ENCODE measurements around the gene WNT7A. TPM values are rescaled to one million over a fixed set of nuclear protein-coding genes. Genes with fewer than 3 reads are reported as not detected.

Gene WNT7A
- total RNA-seq, 1 donor from 2014 or later: not detected

GRCh38 chr3:13846716-13847570 lies 32.9 kb downstream of the WNT7A start:
- no peak for TF ChIP-seq CTCF (IDR thresholded peaks at IDR 0.05; ENCODE audit: partially characterized antibody, unreplicated experiment)
- no peaks in the 10 kb centered on the region for H3K36me3 Mint-ChIP-seq (ENCODE audit: unreplicated experiment)
- H3K4me3 Mint-ChIP-seq (ENCODE audit: unreplicated experiment): no peak overlapping the region
- peaks cover 10% of the 10 kb centered on the region for H3K27me3 Mint-ChIP-seq (ENCODE audit: unreplicated experiment)
- H3K4me1 Mint-ChIP-seq (ENCODE audit: low read depth, unreplicated experiment): no peaks in the 10 kb centered on the region
- H3K27ac Mint-ChIP-seq (ENCODE audit: unreplicated experiment): no peak overlapping the region
- H3K9me3 Mint-ChIP-seq (ENCODE audit: unreplicated experiment): no peaks in the 10 kb centered on the region
- DNase-seq: no peak

- no peaks in the 10 kb centered on the region for H3K4me1 Mint-ChIP-seq (ENCODE audit: low read depth, unreplicated experiment)
- no peaks in the 10 kb centered on the region for H3K9me3 Mint-ChIP-seq (ENCODE audit: unreplicated experiment)
- no peak overlapping the region for H3K27ac Mint-ChIP-seq (ENCODE audit: unreplicated experiment)
- no peaks in the 10 kb centered on the region for H3K36me3 Mint-ChIP-seq (ENCODE audit: unreplicated experiment)
- H3K4me3 Mint-ChIP-seq (ENCODE audit: unreplicated experiment): no peak overlapping the region
- H3K27me3 Mint-ChIP-seq (ENCODE audit: unreplicated experiment): peaks cover 8% of the 10 kb centered on the region
- DNase-seq: no peak
- TF ChIP-seq CTCF (IDR thresholded peaks at IDR 0.05; ENCODE audit: partially characterized antibody, unreplicated experiment): no peak
Measured at GRCh38 chr3:13846238-13846637, 33.6 kb downstream of the WNT7A start.

- Mint-ChIP-seq H3K9me3 (ENCODE audit: unreplicated experiment) (no peaks in the 10 kb centered on the region), H3K4me3 (ENCODE audit: unreplicated experiment) (no peak overlapping the region), H3K27me3 (ENCODE audit: unreplicated experiment) (peaks cover 8% of the 10 kb centered on the region), H3K36me3 (ENCODE audit: unreplicated experiment) (no peaks in the 10 kb centered on the region), H3K4me1 (ENCODE audit: low read depth, unreplicated experiment) (no peaks in the 10 kb centered on the region), H3K27ac (ENCODE audit: unreplicated experiment) (no peak overlapping the region)
- no peak for TF ChIP-seq CTCF (IDR thresholded peaks at IDR 0.05; ENCODE audit: partially characterized antibody, unreplicated experiment)
- no peak for DNase-seq
Measured at GRCh38 chr3:13845806-13846205, 34.1 kb downstream of the WNT7A start.

GRCh38 chr3:13844911-13845310 lies 35.0 kb downstream of the WNT7A start:
- Mint-ChIP-seq H3K4me1 (ENCODE audit: low read depth, unreplicated experiment) (no peaks in the 10 kb centered on the region), H3K27me3 (ENCODE audit: unreplicated experiment) (peaks cover 8% of the 10 kb centered on the region), H3K27ac (ENCODE audit: unreplicated experiment) (no peak overlapping the region), H3K36me3 (ENCODE audit: unreplicated experiment) (no peaks in the 10 kb centered on the region), H3K4me3 (ENCODE audit: unreplicated experiment) (no peak overlapping the region), H3K9me3 (ENCODE audit: unreplicated experiment) (no peaks in the 10 kb centered on the region)
- no peak for DNase-seq
- no peak for TF ChIP-seq CTCF (IDR thresholded peaks at IDR 0.05; ENCODE audit: partially characterized antibody, unreplicated experiment)

- H3K4me1 Mint-ChIP-seq (ENCODE audit: low read depth, unreplicated experiment): no peaks in the 10 kb centered on the region
- peaks cover 6% of the 10 kb centered on the region for H3K27me3 Mint-ChIP-seq (ENCODE audit: unreplicated experiment)
- H3K4me3 Mint-ChIP-seq (ENCODE audit: unreplicated experiment): no peak overlapping the region
- H3K9me3 Mint-ChIP-seq (ENCODE audit: unreplicated experiment): no peaks in the 10 kb centered on the region
- DNase-seq: no peak
- H3K36me3 Mint-ChIP-seq (ENCODE audit: unreplicated experiment): no peaks in the 10 kb centered on the region
- no peak overlapping the region for H3K27ac Mint-ChIP-seq (ENCODE audit: unreplicated experiment)
- TF ChIP-seq CTCF (IDR thresholded peaks at IDR 0.05; ENCODE audit: partially characterized antibody, unreplicated experiment): no peak
Measured at GRCh38 chr3:13844286-13844685, 35.6 kb downstream of the WNT7A start.
